Ectodermal cell (in vitro differentiated cells): ENCODE measurements around the gene CPM.

Source experiments
- H3K27ac ChIP-seq: 2 replicates; pipeline ENCODE4 v1.7.0; 2013; ENCODE audit warnings: mild to moderate bottlenecking, low read depth, low read length; ENCODE audit not compliant: insufficient read depth, poor library complexity, severe bottlenecking
- H3K27me3 ChIP-seq: 2 replicates; pipeline ENCODE4 v1.7.0; 2013; ENCODE audit warnings: mild to moderate bottlenecking, low read length; ENCODE audit not compliant: insufficient read depth, control insufficient read depth, poor library complexity, severe bottlenecking
- H3K36me3 ChIP-seq: one replicate; pipeline ENCODE4 v1.7.0; 2013; ENCODE audit warnings: low read length; ENCODE audit not compliant: control insufficient read depth, insufficient read depth
- H3K4me1 ChIP-seq: one replicate; pipeline ENCODE4 v1.7.0; 2013; ENCODE audit warnings: low read length; ENCODE audit not compliant: control insufficient read depth, insufficient read depth
- H3K4me3 ChIP-seq: 2 replicates; pipeline ENCODE4 v1.7.0; 2013; ENCODE audit warnings: low read depth, low read length, control low read depth; ENCODE audit not compliant: insufficient read depth
- H3K9me3 ChIP-seq: 2 replicates; pipeline ENCODE4 v1.7.0; 2013; ENCODE audit warnings: mild to moderate bottlenecking, low read length, moderate library complexity; ENCODE audit not compliant: control insufficient read depth
- WGBS, 2 experiments: methylation state at CpG; one replicate each; pipeline ENCODE4 v1.1.7; 2013; ENCODE audit warnings: missing lambda C conversion rate in 2 of 2; 5-methylcytosine and 5-hydroxymethylcytosine counted together

CPM gene

DNA sequence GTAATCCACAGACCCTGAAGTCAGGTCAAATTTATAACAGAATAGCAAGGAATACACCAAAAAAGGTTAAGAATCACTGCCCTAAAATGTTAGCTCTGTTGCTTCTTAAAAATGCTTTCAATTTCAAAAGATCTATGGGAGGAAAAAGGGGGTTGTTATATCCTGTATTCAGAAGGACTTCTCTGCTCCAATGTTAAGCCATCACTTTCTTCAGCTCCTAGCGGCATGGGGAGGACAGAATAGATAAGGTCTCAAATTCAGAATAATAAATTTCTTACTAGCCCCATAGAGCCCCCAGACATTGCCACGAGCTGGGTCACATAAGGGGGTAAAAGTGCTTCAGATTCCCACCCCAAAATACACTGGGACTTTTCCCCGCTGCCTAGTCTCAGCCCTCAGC, 49.8 kb downstream of the CPM start:
- H3K9me3 ChIP-seq: no peaks in the 10 kb centered on the region
- H3K27ac ChIP-seq: no peak overlapping the region
- no peaks in the 10 kb centered on the region for H3K4me1 ChIP-seq
- no peaks in the 10 kb centered on the region for H3K36me3 ChIP-seq
- no peaks in the 10 kb centered on the region for H3K27me3 ChIP-seq
- 93 to 96% methylated on average over 3 of the region's 3 CpGs for WGBS, 2 experiments
- H3K4me3 ChIP-seq: no peak overlapping the region

DNA sequence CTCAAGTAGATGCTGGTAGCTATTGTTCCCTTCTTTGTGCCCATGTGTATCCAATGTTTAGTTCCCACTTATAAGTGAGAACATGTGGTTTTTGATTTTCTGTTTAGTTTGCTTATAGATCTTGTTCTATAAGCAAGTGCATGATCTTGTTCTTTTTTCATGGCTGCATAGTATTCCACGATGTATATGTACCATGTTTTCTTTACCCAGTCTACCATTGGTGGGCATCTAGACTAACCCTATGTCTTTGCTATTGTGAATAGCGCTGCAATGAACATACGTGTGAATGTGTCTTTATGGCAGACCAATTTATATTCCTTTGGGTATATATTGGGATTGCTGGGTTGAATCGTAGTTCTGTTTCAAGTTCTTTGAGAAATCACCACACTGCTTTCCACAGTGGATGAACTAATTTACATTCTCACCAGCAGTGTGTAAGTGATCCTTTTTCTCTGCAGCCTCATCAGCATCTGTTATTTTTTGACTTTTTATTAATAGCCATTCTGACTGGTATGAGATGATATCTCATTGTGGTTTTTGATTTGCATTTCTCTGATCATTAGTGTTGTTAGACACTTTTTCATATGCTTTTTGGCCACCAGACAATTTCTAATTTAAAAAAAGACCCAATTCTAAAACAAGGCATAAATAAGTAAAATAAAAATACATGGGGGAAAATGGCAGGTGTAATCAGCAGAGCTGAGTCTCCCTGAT, 50.6 kb downstream of the CPM start:
- 93 to 94% methylated on average over 4 of the region's 4 CpGs for WGBS, 2 experiments
- no peaks in the 10 kb centered on the region for H3K27me3 ChIP-seq
- H3K27ac ChIP-seq: no peak overlapping the region
- no peaks in the 10 kb centered on the region for H3K4me1 ChIP-seq
- no peaks in the 10 kb centered on the region for H3K36me3 ChIP-seq
- H3K9me3 ChIP-seq: no peaks in the 10 kb centered on the region
- no peak overlapping the region for H3K4me3 ChIP-seq

DNA sequence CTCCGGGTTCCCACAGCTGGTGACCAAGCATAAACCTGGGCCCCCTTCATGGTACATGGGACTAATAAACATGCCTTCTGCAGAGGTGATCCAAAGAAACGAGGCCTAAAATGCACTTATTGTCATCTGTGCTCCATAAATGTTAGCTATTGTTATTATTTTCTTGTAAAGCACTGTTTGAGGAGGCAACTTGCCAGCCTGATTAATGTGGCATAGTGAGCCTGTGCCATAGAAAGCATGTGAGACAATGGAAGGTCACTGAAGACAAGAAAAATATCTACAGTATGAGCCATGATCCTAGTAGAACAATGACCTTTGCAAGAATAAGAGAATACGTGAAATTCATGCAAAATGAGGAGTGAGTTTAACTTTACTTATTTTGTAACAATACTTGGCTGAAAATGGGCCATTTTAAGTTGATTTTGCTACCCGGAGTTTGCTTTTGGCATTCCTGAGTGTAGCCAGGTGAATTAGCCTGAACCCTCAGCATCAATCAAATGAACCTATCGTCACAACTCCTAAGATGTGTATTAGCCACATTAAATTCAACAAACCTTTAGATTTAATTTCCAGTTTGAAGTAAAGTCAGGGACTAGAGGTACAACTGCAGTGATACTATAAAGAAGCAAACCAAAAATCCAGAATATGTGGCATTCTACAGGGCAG, 52.2 kb downstream of the CPM start:
- Histone ChIP-seq H3K4me3 (no peak overlapping the region), H3K36me3 (no peaks in the 10 kb centered on the region), H3K27ac (no peak overlapping the region), H3K27me3 (no peaks in the 10 kb centered on the region), H3K9me3 (no peaks in the 10 kb centered on the region), H3K4me1 (no peaks in the 10 kb centered on the region)
- WGBS, 2 experiments: 92 to 97% methylated on average over 5 of the region's 5 CpGs

DNA sequence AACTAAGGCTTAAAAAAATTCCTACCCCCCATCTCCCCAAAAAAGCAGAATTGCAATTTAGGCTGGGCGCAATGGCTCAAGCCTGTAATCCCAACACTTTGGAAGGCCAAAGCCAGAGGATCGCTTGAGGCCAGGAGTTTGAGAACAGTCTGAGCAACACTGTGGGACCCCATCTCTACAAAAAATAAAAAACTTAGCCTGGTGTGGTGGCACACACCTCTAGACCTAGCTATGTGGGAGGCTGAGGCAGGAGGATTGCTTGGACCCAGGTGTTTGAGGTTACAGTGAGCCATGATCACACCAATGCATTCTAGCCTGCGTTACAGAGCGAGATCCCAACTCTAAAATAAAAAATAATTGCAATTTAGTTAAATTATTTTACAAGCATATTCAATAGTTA, 54.1 kb downstream of the CPM start:
- WGBS, 2 experiments: 89 to 95% methylated on average over 2 to 4 of the region's 4 CpGs
- H3K27me3 ChIP-seq: no peaks in the 10 kb centered on the region
- no peaks in the 10 kb centered on the region for H3K4me1 ChIP-seq
- no peak overlapping the region for H3K4me3 ChIP-seq
- no peaks in the 10 kb centered on the region for H3K36me3 ChIP-seq
- no peak overlapping the region for H3K27ac ChIP-seq
- no peaks in the 10 kb centered on the region for H3K9me3 ChIP-seq

DNA sequence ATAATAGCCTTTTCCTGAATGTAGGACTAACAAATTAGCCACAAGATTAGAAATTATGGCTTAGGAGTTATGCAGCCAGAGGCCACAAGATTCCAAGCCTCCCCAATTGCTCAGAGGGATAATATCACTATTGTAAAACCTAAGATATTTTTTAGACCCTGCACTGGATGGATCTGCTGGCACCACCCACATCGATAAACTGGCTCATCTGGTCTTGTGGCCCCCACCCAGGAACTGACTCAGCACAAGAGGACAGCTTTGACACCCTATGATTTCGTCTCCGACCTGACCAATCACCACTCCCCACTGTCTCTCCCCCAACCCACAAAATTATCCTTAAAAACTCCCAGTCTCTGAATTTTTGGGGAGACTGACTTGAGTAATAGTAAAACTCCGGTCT, 54.7 kb downstream of the CPM start:
- H3K27ac ChIP-seq: no peak overlapping the region
- no peaks in the 10 kb centered on the region for H3K36me3 ChIP-seq
- H3K9me3 ChIP-seq: no peaks in the 10 kb centered on the region
- WGBS, 2 experiments: 97 to 98% methylated on average over 4 of the region's 4 CpGs
- no peaks in the 10 kb centered on the region for H3K4me1 ChIP-seq
- H3K4me3 ChIP-seq: no peak overlapping the region
- no peaks in the 10 kb centered on the region for H3K27me3 ChIP-seq

DNA sequence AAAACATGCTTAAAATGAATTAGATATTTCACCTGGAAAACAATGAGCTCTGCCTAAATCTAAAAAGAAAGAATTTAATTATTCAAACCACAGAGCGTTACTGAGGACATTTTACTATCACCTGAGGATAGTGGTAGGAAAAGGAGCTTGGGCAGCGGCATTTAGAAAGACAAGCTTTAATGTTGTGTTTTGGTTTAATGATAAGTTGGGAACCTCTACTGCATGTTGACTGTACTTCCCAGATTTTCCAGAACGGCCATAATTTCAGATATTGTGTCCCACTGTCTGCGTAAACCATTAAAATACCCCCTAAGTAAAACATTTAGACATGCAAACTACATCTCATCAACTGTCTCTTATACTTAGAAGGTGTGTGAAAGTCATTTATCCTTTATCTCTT, 55.4 kb downstream of the CPM start:
- no peak overlapping the region for H3K4me3 ChIP-seq
- H3K4me1 ChIP-seq: no peaks in the 10 kb centered on the region
- 85 to 96% methylated on average over 4 of the region's 4 CpGs for WGBS, 2 experiments
- H3K27me3 ChIP-seq: no peaks in the 10 kb centered on the region
- no peaks in the 10 kb centered on the region for H3K9me3 ChIP-seq
- no peak overlapping the region for H3K27ac ChIP-seq
- H3K36me3 ChIP-seq: no peaks in the 10 kb centered on the region

DNA sequence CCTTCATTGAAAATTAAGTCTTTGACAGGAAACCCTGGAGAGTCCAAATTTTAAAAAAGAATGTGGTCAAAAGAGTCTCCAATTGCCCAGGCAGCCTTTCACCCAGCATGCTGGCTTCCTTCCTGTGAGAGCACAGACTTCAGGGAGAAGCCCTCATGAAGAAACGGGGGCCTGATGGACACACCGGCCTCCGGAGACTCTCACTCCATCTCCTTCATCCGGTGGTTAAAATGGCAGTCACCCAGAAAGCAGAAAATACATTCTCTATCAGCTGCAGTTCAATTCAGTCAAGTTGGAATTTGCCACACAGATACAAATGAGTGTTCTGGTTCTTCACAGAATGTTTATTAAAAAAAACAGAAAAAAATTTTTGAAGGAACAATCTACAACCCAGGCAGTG, 56.5 kb downstream of the CPM start:
- no peaks in the 10 kb centered on the region for H3K4me1 ChIP-seq
- H3K9me3 ChIP-seq: no peaks in the 10 kb centered on the region
- H3K4me3 ChIP-seq: no peak overlapping the region
- H3K27me3 ChIP-seq: no peaks in the 10 kb centered on the region
- 83 to 86% methylated on average over 4 of the region's 4 CpGs for WGBS, 2 experiments
- H3K27ac ChIP-seq: no peak overlapping the region
- H3K36me3 ChIP-seq: no peaks in the 10 kb centered on the region

DNA sequence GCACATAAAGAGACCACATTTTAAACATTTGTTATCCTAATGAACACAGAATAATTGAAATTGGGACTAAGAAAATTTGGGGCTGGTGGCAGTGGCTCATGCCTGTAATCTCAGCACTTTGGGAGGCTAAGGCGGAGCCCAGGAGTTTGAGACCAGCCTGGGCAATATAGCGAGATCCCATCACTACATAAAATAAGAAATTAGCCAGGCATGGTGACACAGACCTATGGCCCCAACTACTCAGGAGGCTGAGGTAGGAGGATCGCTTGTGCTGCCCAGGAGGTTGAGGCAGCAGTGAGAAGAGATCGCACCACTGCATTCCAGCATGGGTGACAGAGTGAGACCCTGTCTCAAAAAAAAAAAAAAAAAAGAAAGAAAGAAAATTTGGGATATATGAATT, 59.7 kb downstream of the CPM start:
- Histone ChIP-seq H3K4me3 (no peak overlapping the region), H3K36me3 (no peaks in the 10 kb centered on the region), H3K9me3 (no peaks in the 10 kb centered on the region), H3K27ac (no peak overlapping the region), H3K4me1 (no peaks in the 10 kb centered on the region), H3K27me3 (no peaks in the 10 kb centered on the region)
- WGBS, 2 experiments: 89 to 96% methylated on average over 4 of the region's 4 CpGs

DNA sequence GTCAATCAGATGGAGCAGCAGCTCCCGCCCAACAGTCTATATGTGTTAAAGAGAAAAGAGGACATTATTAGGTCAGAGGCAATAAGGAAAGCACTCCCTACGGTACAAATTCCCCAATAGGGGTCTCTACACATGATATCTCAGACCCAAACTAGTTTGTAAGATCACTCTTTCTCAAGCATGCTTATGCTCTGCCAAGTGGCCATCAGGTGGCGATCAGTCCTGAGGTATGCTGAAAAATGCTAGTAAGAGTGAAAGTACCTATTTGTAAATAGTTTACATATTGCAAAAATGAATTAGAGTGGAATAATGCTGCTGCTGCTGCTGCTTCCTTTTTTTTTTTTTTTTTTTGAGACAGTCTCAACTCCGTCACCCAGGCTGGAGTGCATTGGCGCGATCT, 61.0 kb downstream of the CPM start:
- H3K4me1 ChIP-seq: no peaks in the 10 kb centered on the region
- no peak overlapping the region for H3K27ac ChIP-seq
- no peaks in the 10 kb centered on the region for H3K36me3 ChIP-seq
- no peak overlapping the region for H3K4me3 ChIP-seq
- WGBS, 2 experiments: 79 to 84% methylated on average over 6 of the region's 6 CpGs
- no peaks in the 10 kb centered on the region for H3K27me3 ChIP-seq
- no peaks in the 10 kb centered on the region for H3K9me3 ChIP-seq

DNA sequence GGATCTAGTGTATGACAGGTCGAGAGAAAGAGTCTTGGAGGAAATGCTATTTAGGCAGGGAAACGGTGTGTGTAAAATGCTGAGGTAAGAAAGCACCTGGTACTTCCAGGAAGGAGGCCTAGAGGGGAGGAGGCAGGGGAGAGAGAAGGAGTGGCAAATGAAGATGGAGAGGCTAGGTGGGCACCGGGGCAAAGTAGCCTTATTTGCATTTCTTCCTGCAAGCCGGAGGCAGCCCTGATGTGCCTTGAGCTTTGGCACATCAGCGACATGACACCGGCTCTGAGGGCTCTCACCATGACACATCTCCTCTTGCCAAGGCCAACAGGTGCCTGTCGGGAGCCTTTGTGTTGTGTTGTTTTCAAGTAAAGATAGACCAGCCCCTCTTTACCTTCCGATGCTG, 61.6 kb downstream of the CPM start:
- H3K36me3 ChIP-seq: no peaks in the 10 kb centered on the region
- no peaks in the 10 kb centered on the region for H3K9me3 ChIP-seq
- H3K27me3 ChIP-seq: no peaks in the 10 kb centered on the region
- WGBS, 2 experiments: 79% methylated on average over 8 of the region's 8 CpGs
- no peak overlapping the region for H3K27ac ChIP-seq
- H3K4me1 ChIP-seq: no peaks in the 10 kb centered on the region
- no peak overlapping the region for H3K4me3 ChIP-seq
